Measurements from ENCODE around the gene FAM120C. TPM values are rescaled to one million over a fixed set of nuclear protein-coding genes. Genes with fewer than 3 reads are reported as not detected.

The FAM120C gene
- total RNA-seq, 4 donors from 2014 or later: 4.7 to 12.8 (median 10.9) TPM

DNA sequence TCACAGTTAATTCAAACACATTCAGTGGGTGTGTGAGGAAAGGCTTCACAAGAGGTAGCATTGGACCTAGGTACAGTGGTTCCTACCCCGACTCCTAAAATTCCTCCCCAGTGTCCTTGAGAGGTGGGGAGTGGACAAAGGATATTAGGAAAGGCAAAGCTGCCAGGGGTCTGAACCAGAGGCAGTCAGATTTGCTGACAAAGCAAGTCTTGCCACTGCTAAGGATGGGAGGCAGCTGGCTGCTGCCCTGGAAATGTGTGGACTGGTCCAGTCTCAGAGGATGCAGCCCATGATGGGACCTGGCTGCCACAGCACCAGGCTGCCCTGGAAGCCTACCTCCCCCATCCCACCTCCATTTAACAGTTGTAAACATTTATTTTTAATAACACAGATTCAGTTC is 134.6 kb downstream of the FAM120C start:
- intact Hi-C loops (cut with DNase I; ENCODE audit: low total_unique reads): loop anchor here (10.0 kb wide), 1 partner anchor 586 kb away; no protein-coding TSS in a partner anchor
- in situ Hi-C loops (cut with MboI; ENCODE audit: low sequenced_read_pairs in 4 of 4): loop anchor here in 3 of 4 donors (10.0 to 25.0 kb wide), 2 partner anchors 126 to 489 kb away; partner anchors contain the start of gene GNL3L (in 2 of the 3)
- Histone ChIP-seq H3K27me3 (no peaks in the 10 kb centered on the region), H3K4me3 (no peak overlapping the region), H3K9me3 (no peaks in the 10 kb centered on the region), H3K27ac (no peak overlapping the region), H3K4me1 (no peaks in the 10 kb centered on the region), H3K36me3 (no peaks in the 10 kb centered on the region)
- ATAC-seq (no peak), DNase-seq (no peak)
- no peak for TF ChIP-seq POLR2A (IDR thresholded peaks at IDR 0.05)
- TF ChIP-seq, protein P1, sequence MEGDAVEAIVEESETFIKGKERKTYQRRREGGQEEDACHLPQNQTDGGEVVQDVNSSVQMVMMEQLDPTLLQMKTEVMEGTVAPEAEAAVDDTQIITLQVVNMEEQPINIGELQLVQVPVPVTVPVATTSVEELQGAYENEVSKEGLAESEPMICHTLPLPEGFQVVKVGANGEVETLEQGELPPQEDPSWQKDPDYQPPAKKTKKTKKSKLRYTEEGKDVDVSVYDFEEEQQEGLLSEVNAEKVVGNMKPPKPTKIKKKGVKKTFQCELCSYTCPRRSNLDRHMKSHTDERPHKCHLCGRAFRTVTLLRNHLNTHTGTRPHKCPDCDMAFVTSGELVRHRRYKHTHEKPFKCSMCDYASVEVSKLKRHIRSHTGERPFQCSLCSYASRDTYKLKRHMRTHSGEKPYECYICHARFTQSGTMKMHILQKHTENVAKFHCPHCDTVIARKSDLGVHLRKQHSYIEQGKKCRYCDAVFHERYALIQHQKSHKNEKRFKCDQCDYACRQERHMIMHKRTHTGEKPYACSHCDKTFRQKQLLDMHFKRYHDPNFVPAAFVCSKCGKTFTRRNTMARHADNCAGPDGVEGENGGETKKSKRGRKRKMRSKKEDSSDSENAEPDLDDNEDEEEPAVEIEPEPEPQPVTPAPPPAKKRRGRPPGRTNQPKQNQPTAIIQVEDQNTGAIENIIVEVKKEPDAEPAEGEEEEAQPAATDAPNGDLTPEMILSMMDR (IDR thresholded peaks at IDR 0.05 in 4 of 5, conservative IDR thresholded peaks at IDR 0.05 in 1 of 5): no peak

DNA sequence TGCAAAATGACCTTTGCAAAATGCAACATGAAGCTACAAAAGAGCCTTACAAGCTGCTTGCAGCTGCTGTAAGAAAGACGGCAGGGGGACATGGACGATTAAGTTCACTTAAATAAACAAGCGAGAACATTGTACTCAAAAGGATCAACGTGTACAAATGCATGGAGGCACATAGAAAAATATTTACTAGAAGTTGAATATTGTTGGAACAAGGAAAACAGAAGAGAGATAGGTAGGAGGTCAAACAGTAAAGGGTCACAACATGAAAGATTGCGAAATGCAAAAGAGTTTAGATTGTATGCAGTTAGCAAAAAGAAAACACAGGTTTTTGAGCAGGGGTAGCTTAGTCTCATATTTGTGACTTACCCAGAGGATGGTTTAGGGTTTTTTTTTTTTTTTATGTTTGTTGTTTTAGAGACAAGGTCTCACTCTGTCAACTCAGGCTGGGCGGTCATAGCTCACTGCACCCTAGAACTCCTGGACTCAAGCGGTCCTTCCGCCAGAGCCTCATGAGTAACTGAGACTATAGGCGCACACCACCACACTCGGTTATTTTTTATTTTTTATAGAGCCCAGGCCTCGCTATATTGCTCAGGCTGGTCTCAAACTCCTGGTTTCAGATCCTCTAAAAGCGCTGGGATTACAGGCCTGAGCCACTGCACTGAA is 137.4 kb downstream of the FAM120C start:
- no peak for TF ChIP-seq POLR2A (IDR thresholded peaks at IDR 0.05)
- TF ChIP-seq, protein P1 (IDR thresholded peaks at IDR 0.05 in 4 of 5, conservative IDR thresholded peaks at IDR 0.05 in 1 of 5): no peak
- Histone ChIP-seq H3K4me3 (no peak overlapping the region), H3K27me3 (no peaks in the 10 kb centered on the region), H3K27ac (peak overlapping the region in 3 of 4 donors; percentile 90 to 96 (median 94)), H3K36me3 (peaks cover 0 to 8% of the 10 kb centered on the region in 2 donors), H3K9me3 (no peaks in the 10 kb centered on the region), H3K4me1 (no peaks in the 10 kb centered on the region)
- intact Hi-C loops (cut with DNase I; ENCODE audit: low total_unique reads) (loop anchor here (2.0 to 10.0 kb wide), 2 partner anchors 137 to 589 kb away; partner anchors contain the start of gene FAM120C), in situ Hi-C loops (cut with MboI; ENCODE audit: low sequenced_read_pairs in 4 of 4) (loop anchor here in 3 of 4 donors (10.0 to 25.0 kb wide), 2 partner anchors 129 to 492 kb away; partner anchors contain the start of gene GNL3L (in 2 of the 3))
- DNase-seq: no peak
- ATAC-seq: no peak

DNA sequence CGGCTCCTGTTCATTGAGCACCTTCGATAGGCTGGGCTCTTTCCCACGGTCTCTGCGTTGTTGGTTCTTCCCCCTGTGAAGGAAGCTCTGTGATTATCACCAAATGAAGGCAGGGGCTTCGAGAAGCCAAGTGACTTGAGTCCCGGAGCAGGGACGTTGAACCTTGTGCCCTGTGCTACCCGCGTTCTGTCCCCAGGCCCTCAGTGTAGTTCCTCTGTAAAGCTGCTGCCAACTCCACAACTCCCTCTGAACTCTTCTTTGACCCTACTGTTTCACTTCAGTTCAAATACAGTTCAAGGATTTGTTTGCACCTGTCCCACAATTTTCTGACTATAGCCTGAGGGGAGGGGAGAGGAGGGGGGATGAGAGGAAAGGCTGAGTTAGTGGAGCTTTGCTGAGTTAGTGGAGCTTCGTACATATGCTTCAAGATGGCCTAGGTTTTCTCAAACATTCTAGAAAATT is 138.1 kb downstream of the FAM120C start:
- in situ Hi-C loops (cut with MboI; ENCODE audit: low sequenced_read_pairs in 4 of 4): loop anchor here in 3 of 4 donors (10.0 to 25.0 kb wide), 2 partner anchors 130 to 492 kb away; partner anchors contain the start of gene GNL3L (in 2 of the 3)
- peak overlapping the region; percentile 90 to 96 (median 94) for H3K27ac ChIP-seq
- TF ChIP-seq, protein P1 (IDR thresholded peaks at IDR 0.05 in 4 of 5, conservative IDR thresholded peaks at IDR 0.05 in 1 of 5): no peak
- no peak for TF ChIP-seq POLR2A (IDR thresholded peaks at IDR 0.05)
- H3K4me1 ChIP-seq: no peaks in the 10 kb centered on the region
- no peaks in the 10 kb centered on the region for H3K9me3 ChIP-seq
- ATAC-seq (peak in 1 of 2 donors; percentile 4), DNase-seq (no peak)
- H3K4me3 ChIP-seq: peak overlapping the region; percentile 53 to 96 (median 68)
- peaks cover 0 to 13% of the 10 kb centered on the region in 2 donors for H3K36me3 ChIP-seq
- no peaks in the 10 kb centered on the region for H3K27me3 ChIP-seq
- intact Hi-C loops (cut with DNase I; ENCODE audit: low total_unique reads): loop anchor here (1.0 to 10.0 kb wide), 5 partner anchors 138 to 1117 kb away; partner anchors contain the start of genes FAM120C and TSR2

DNA sequence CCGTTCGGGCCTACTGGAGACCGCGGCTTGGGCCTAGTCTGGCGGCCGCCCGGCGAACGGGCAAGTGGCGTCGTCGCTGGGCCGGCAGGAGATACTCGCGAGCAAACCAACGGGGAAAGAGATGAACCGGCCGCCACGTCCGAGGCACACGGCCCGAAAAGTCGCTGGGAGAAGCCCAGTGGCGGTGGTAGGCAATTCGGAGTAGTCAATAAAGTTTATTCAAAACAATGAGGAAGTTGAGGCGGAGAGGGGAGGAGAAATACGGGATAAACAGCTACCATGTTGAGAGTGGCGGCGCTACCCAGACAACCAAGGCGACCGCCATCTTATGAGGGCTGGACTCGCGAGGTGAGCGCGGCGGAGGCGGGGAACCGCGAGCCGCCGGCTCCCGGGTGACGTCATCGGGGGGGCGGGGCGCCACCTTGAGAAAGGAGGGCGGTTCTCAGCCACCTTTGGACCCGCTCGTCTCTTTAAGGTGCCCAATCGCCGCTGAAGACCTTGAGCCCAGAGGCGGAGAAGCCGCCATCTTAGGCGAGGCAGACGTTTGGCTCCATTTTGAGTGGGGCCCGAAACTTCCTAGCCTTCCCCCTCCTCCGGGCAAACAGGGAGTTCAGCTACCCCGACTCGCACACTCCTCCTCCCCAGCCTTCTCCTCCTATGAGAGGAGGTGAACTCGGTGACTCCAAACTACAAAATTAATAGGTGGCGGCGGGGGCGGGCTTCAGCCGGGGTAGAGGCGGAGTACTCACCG is 138.8 kb downstream of the FAM120C start, which contains the start of gene PHF8:
Gene PHF8 (minus strand): TSS at position 348 of the 751 bp plus-strand sequence. CDS start 1,745 bp downstream, outside the sequence.
- peak within 1 kb of the TSS; percentile 90 to 96 (median 94) for H3K27ac ChIP-seq
- no peaks in the 10 kb centered on the region for H3K4me1 ChIP-seq
- H3K9me3 ChIP-seq: no peaks in the 10 kb centered on the region
- peak; percentile 87 to 95 for DNase-seq
- in situ Hi-C loops (cut with MboI; ENCODE audit: low sequenced_read_pairs in 4 of 4) (loop anchor here in 3 of 4 donors (10.0 to 25.0 kb wide), 2 partner anchors 130 to 493 kb away; partner anchors contain the start of gene GNL3L (in 2 of the 3)), intact Hi-C loops (cut with DNase I; ENCODE audit: low total_unique reads) (loop anchor here (1.0 to 10.0 kb wide), 5 partner anchors 138 to 1118 kb away; partner anchors contain the start of genes FAM120C and TSR2)
- TF ChIP-seq, protein P1 (IDR thresholded peaks at IDR 0.05 in 4 of 5, conservative IDR thresholded peaks at IDR 0.05 in 1 of 5): no peak
- TF ChIP-seq POLR2A (IDR thresholded peaks at IDR 0.05): peak; percentile 60 to 67
- H3K36me3 ChIP-seq: peaks cover 0 to 14% of the 10 kb centered on the region in 2 donors
- peak; percentile 91 to 95 for ATAC-seq
- no peaks in the 10 kb centered on the region for H3K27me3 ChIP-seq
- H3K4me3 ChIP-seq: peak within 1 kb of the TSS; percentile 70 to 96 (median 78)
